Neural cell (in vitro differentiated cells): ENCODE measurements around the gene CYBRD1.

Experiments
- CTCF ChIP-seq: fragments of 450-650 bp; IDR thresholded peaks from 2 replicates; pipeline ENCODE4 v1.5.1; 2014; ENCODE audit warnings: antibody characterized with exemption, mild to moderate bottlenecking, moderate library complexity; ENCODE audit not compliant: poor library complexity, severe bottlenecking
- EZH2 ChIP-seq: fragments of 200-600, 300-800 bp; shearing (Covaris generic), sonication (generic); IDR thresholded peaks from 2 replicates; pipeline ENCODE4 v1.6.1; 2014; ENCODE audit warnings: antibody characterized with exemption, low read length, borderline replicate concordance, mild to moderate bottlenecking; ENCODE audit not compliant: insufficient read depth, poor library complexity, severe bottlenecking
- POLR2AphosphoS5 ChIP-seq: IDR thresholded peaks from 2 replicates; pipeline ENCODE4 v1.6.1; 2012
- RAD21 ChIP-seq: fragments of 450-650 bp; conservative IDR thresholded peaks from 2 replicates; pipeline ENCODE4 v1.6.1; 2014; ENCODE audit warnings: antibody characterized with exemption, mild to moderate bottlenecking, moderate library complexity
- REST ChIP-seq: IDR thresholded peaks from 2 replicates; pipeline ENCODE4 v1.6.1; 2012; ENCODE audit warnings: borderline replicate concordance

GRCh38 chr2:171487201-171487600 is 35.1 kb upstream of the CYBRD1 start:
- TF ChIP-seq CTCF (no peak), EZH2 (no peak), POLR2AphosphoS5 (no peak), RAD21 (no peak), REST (no peak)
